A673 (cell line): ENCODE measurements around the gene NDOR1. TPM values are rescaled to one million over a fixed set of nuclear protein-coding genes. Genes with fewer than 3 reads are reported as not detected.

ENCODE experiments used
- BruUV-seq: library from RNA; stranded (reverse); fragments of 400-500 nt; replicated peaks from 2 replicates; lab custom pipeline; 2021; lab: Mats Ljungman, UMichigan
- CTCF ChIA-PET: fragments of 300-600 bp; sonication (Branson Sonifier 250); formaldehyde crosslinking; loops from one replicate; lab custom pipeline; 2022; ENCODE audit warnings: antibody characterized with exemption; lab: Charles Lee
- POLR2A ChIA-PET: fragments of 300-600 bp; sonication (Branson Sonifier 250); formaldehyde crosslinking; loops from one replicate; lab custom pipeline; 2022; ENCODE audit warnings: antibody characterized with exemption; ENCODE audit not compliant: low non-redundant PET; lab: Charles Lee
- DNase-seq: peaks from one replicate; pipeline ENCODE4 v3.0.0-alpha.2; 2015; ENCODE audit warnings: low spot score
- H3K27ac ChIP-seq: fragments of 200-600 bp; sonication (generic); 2 replicates; pipeline ENCODE4 v1.5.1; 2016; ENCODE audit warnings: mixed run types, low read depth, mild to moderate bottlenecking, mixed read lengths, antibody characterized with exemption, low read length; ENCODE audit not compliant: poor library complexity, severe bottlenecking
- H3K27me3 ChIP-seq: fragments of 200-600 bp; sonication (generic); replicated peaks from 2 replicates; pipeline ENCODE4 v1.6.1; 2017; ENCODE audit warnings: mixed run types, low read depth, mild to moderate bottlenecking, mixed read lengths, antibody characterized with exemption, low read length; ENCODE audit not compliant: insufficient read depth, poor library complexity
- H3K36me3 ChIP-seq: fragments of 200-600 bp; sonication (generic); 2 replicates; pipeline ENCODE4 v1.6.1; 2016; ENCODE audit warnings: mixed run types, mild to moderate bottlenecking, mixed read lengths, antibody characterized with exemption, low read length; ENCODE audit not compliant: insufficient read depth, poor library complexity, severe bottlenecking
- H3K4me1 ChIP-seq: fragments of 200-600 bp; sonication (generic); 2 replicates; pipeline ENCODE4 v1.6.1; 2017; ENCODE audit warnings: mixed run types, mild to moderate bottlenecking, mixed read lengths, antibody characterized with exemption, low read length; ENCODE audit not compliant: insufficient read depth, poor library complexity, severe bottlenecking
- H3K4me3 ChIP-seq: fragments of 200-600 bp; sonication (generic); 2 replicates; pipeline ENCODE4 v1.5.1; 2016; ENCODE audit warnings: low read depth, mixed run types, mild to moderate bottlenecking, mixed read lengths, low read length; ENCODE audit not compliant: poor library complexity, severe bottlenecking
- H3K9me3 ChIP-seq: fragments of 200-600 bp; sonication (generic); 2 replicates; pipeline ENCODE4 v1.6.1; 2016; ENCODE audit warnings: mixed run types, low read depth, mild to moderate bottlenecking, mixed read lengths, antibody characterized with exemption, low read length; ENCODE audit not compliant: poor library complexity, severe bottlenecking
- CTCF ChIP-seq: fragments of 300-800, 200-600 bp; sonication (generic); conservative IDR thresholded peaks from 2 replicates; pipeline ENCODE4 v1.5.1; 2017; ENCODE audit warnings: low read depth, mild to moderate bottlenecking, antibody characterized with exemption, low read length, moderate library complexity, mixed read lengths
- EZH2 ChIP-seq: fragments of 200-600 bp; sonication (generic); IDR thresholded peaks from 2 replicates; pipeline ENCODE4 v1.6.1; 2017; ENCODE audit warnings: borderline replicate concordance, low read depth, mild to moderate bottlenecking, mixed read lengths, antibody characterized with exemption, low read length; ENCODE audit not compliant: poor library complexity, severe bottlenecking
- intact Hi-C: fragments of 100-400 bp; cut with micrococcal nuclease; formaldehyde crosslinking; loops from one replicate; pipeline ENCODE4 v1.10.0; 2022; ENCODE audit not compliant: unreplicated experiment
- total RNA-seq: library from RNA; stranded (reverse); gene quantifications from 2 replicates; pipeline ENCODE4 v1.2.3, GENCODE V29; 2021

NDOR1 gene
- total RNA-seq, 1 experiment from 2014 or later, result 40.2 TPM

- H3K27ac ChIP-seq, result no peak overlapping the region
- ChIA-PET CTCF (interaction anchor here (0.5 kb wide), 1 partner anchor 106 kb away, joined by 3 read pairs; no protein-coding TSS in a partner anchor), POLR2A (no interaction called here)
- DNase-seq, result no peak
- H3K9me3 ChIP-seq, result no peaks in the 10 kb centered on the region
- TF ChIP-seq EZH2, result no peak
- TF ChIP-seq CTCF, result no peak
- no peaks in the 10 kb centered on the region for H3K27me3 ChIP-seq
- no peak overlapping the region for H3K4me3 ChIP-seq
- H3K36me3 ChIP-seq, result no peaks in the 10 kb centered on the region
- peaks cover 9% of the 10 kb centered on the region for H3K4me1 ChIP-seq
- intact Hi-C loops, result no loop called here
- BruUV-seq, result no TSS peak
Observed at GRCh38 chr9:137225699-137226331, 20.3 kb downstream of the NDOR1 start.

GRCh38 chr9:137226338-137227053 is 21.0 kb downstream of the NDOR1 start:
- POLR2A ChIA-PET, result interaction anchor here (1.4 kb wide), 1 partner anchor 14 kb away, joined by 3 read pairs; no protein-coding TSS in a partner anchor
- Histone ChIP-seq H3K4me1 (peaks cover 9% of the 10 kb centered on the region), H3K27ac (no peak overlapping the region), H3K9me3 (no peaks in the 10 kb centered on the region), H3K27me3 (no peaks in the 10 kb centered on the region), H3K4me3 (no peak overlapping the region), H3K36me3 (no peaks in the 10 kb centered on the region)
- no TSS peak for BruUV-seq
- CTCF ChIA-PET, result interaction anchor here (1.8 kb wide), 1 partner anchor 10 kb away, joined by 10 read pairs; no protein-coding TSS in a partner anchor
- intact Hi-C loops, result loop anchor here (1.0 kb wide), 1 partner anchor 108 kb away; no protein-coding TSS in a partner anchor
- no peak for DNase-seq
- TF ChIP-seq EZH2, result no peak
- no peak for TF ChIP-seq CTCF

GRCh38 chr9:137227054-137227852 is 21.8 kb downstream of the NDOR1 start, which contains the start of gene RNF224:
RNF224 (plus strand) TSS chr9:137227502; CDS start chr9:137228336, 834 bp downstream.
- BruUV-seq, result no TSS peak
- POLR2A ChIA-PET, result interaction anchor here (1.4 kb wide), 1 partner anchor 13 kb away, joined by 3 read pairs; no protein-coding TSS in a partner anchor
- Histone ChIP-seq H3K9me3 (no peaks in the 10 kb centered on the region), H3K4me1 (peaks cover 9% of the 10 kb centered on the region), H3K27me3 (no peaks in the 10 kb centered on the region), H3K4me3 (no peak within 1 kb of the TSS), H3K36me3 (no peaks in the 10 kb centered on the region), H3K27ac (no peak within 1 kb of the TSS)
- intact Hi-C loops, result loop anchor here (1.0 kb wide), 1 partner anchor 109 kb away; no protein-coding TSS in a partner anchor
- DNase-seq, result peak; percentile 87
- TF ChIP-seq EZH2 (no peak), CTCF (peak; percentile 97)
- CTCF ChIA-PET, result interaction anchor here (0.6 to 1.8 kb wide), 5 partner anchors 9 to 181 kb away, joined by 3 to 10 read pairs (median 6); partner anchors contain the start of gene NPDC1
